ENCODE data around the gene URGCP. TPM values are rescaled to one million over a fixed set of nuclear protein-coding genes. Genes with fewer than 3 reads are reported as not detected.

The URGCP gene
- total RNA-seq, 1 experiment from 2014 or later = 28.0 TPM

GRCh38 chr7:43925984-43926797 lies 19.8 kb upstream of the URGCP start, which contains the start of gene UBE2D4 (continued):
- TF ChIP-seq REST (IDR thresholded peaks at IDR 0.05; ENCODE audit: low read depth) = no peak
- TF ChIP-seq SRF (IDR thresholded peaks at IDR 0.05; ENCODE audit: low read depth) = no peak
- no peak for TF ChIP-seq CBX3 (IDR thresholded peaks at IDR 0.05; ENCODE audit: low read depth)
- peak; percentile 21; the same call in 1 of the 2 replicates for TF ChIP-seq CEBPB (IDR thresholded peaks at IDR 0.05; ENCODE audit: low read depth)
- no peak for TF ChIP-seq JUND (IDR thresholded peaks at IDR 0.05)
- peak; percentile 80 for TF ChIP-seq ZFX (IDR thresholded peaks at IDR 0.05)
- peak; percentile 37 for TF ChIP-seq ZBTB33 (IDR thresholded peaks at IDR 0.05; ENCODE audit: extremely low read depth, insufficient replicate concordance, low read length)
- peak; percentile 95 for TF ChIP-seq POLR2A (IDR thresholded peaks at IDR 0.05; ENCODE audit: borderline replicate concordance, extremely low read depth, insufficient read depth, insufficient read length)
- TF ChIP-seq EZH2 (IDR thresholded peaks at IDR 0.05) = no peak
- no peak for TF ChIP-seq EGR1 (IDR thresholded peaks at IDR 0.05; ENCODE audit: low read depth)
- TF ChIP-seq YY1 (IDR thresholded peaks at IDR 0.05; ENCODE audit: extremely low read depth, insufficient replicate concordance, low read depth, low read length) = peak; percentile 19

Measured in HCT116 (cell line).